C4-2B (cell line): ENCODE data around the gene GABRA5.
A peak's percentile ranks its signal among the peaks of the same experiment; 100 is the strongest.

Source experiments
- H3K27ac ChIP-seq: fragments of 450-650 bp; 2 replicates; pipeline ENCODE4 v1.5.1; 2017
- CTCF ChIP-seq: fragments of 450-650 bp; conservative IDR thresholded peaks from 2 replicates; pipeline ENCODE4 v1.5.1; 2017; ENCODE audit warnings: mild to moderate bottlenecking
- ZFX ChIP-seq: fragments of 450-650 bp; IDR thresholded peaks from 2 replicates; pipeline ENCODE4 v1.6.1; 2017

The GABRA5 gene

GRCh38 chr15:26888761-26889160 lies 21.9 kb downstream of the GABRA5 start:
- TF ChIP-seq ZFX (no peak), CTCF (no peak)

GRCh38 chr15:26889298-26889898 lies 22.5 kb downstream of the GABRA5 start:
- H3K27ac ChIP-seq = no peak overlapping the region
- no peak for TF ChIP-seq ZFX
- TF ChIP-seq CTCF = peak; percentile 79

More at GRCh38 chr15:26888761-26889160, 21.9 kb downstream of the GABRA5 start:
- peak overlapping the region; percentile 7; the same call in 1 of the 2 replicates for H3K27ac ChIP-seq

GRCh38 chr15:26890451-26890850 lies 23.6 kb downstream of the GABRA5 start:
- no peak overlapping the region for H3K27ac ChIP-seq
- TF ChIP-seq ZFX (no peak), CTCF (no peak)

GRCh38 chr15:26890988-26891387 lies 24.1 kb downstream of the GABRA5 start:
- TF ChIP-seq ZFX (no peak), CTCF (no peak)
- H3K27ac ChIP-seq = no peak overlapping the region

- TF ChIP-seq CTCF (peak; percentile 93), ZFX (no peak)
- no peak overlapping the region for H3K27ac ChIP-seq
Measured at GRCh38 chr15:26891448-26892181, 24.8 kb downstream of the GABRA5 start.

- TF ChIP-seq ZFX (no peak), CTCF (no peak)
- no peak overlapping the region for H3K27ac ChIP-seq
Measured at GRCh38 chr15:26892182-26892518, 25.3 kb downstream of the GABRA5 start.

- TF ChIP-seq CTCF = no peak
- no peak for TF ChIP-seq ZFX
- no peak overlapping the region for H3K27ac ChIP-seq
Measured at GRCh38 chr15:26892678-26893077, 25.8 kb downstream of the GABRA5 start.
